Measurements from ENCODE around the gene ALG3.

The ALG3 gene

DNA sequence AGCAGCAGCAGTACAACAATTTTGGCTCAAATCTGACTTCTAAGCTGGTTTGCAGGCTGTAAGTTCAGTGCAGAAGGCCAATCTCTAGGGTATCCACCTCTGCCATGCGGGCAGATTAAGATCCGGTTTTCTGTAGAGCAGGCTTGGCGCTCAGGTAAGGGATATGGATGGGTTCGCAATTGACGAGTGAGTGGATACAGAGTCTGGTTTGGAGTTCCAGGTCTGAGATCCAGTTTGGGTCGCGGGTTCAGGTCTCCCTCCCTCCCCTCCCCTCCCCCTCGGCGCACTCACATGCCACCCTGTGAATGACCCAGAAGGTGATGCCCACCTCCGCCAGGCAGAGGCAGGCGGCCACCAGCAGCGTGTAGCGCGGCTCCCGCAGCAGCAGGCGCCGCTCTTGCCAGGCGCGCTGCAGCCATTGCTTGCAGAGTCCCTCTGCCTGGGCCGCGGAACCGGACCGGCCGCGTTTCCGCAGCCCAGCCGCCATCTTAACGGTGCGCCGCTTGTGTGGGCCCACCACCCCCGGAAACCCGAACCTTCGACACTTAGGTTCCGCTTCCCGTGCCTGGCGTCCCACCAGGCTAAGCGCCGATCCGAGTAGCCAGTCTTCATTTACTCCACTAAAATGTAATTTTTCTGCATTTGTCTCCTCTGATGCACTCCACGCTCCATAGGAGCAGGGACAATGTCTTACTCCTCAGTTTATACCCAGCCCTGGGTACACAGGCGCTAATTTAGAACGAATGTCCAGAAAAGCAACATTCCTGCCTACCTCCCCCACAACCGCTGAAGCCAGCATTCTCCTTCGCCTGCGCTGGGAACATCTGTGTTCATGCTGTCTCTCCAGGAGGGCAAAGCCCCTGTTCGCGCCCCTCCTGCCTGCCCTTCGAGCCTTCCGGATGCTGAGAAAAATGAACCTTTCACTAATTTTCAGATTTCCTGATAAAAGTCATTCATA is at the start of gene ALG3:
TSS of gene ALG3 (minus strand) at position 509 of the 958 bp plus-strand sequence. CDS start at position 487, 22 bp downstream.
- H3K27ac ChIP-seq, result peak within 1 kb of the TSS; percentile 98

DNA sequence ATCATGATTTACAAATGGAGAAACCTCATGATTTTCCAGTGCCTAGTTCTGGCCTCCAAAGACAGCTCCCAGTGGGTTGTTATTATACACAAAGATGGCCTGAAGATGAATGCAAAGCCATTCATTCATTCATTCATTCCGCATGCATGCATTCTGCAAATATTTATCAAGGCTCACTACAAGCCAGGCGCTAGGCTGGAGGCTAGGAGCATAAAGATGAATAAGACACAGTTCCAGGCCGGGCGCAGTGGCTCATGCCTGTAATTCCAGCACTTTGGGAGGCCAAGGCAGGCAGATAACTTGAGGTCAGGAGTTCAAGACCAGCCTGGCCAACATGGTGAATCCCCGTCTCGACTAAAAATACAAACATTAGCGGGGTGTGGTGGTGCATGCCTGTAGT is 47.9 kb upstream of the ALG3 start:
- TF ChIP-seq ZFX (IDR thresholded peaks at IDR 0.05), result no peak
- TF ChIP-seq, protein P1, sequence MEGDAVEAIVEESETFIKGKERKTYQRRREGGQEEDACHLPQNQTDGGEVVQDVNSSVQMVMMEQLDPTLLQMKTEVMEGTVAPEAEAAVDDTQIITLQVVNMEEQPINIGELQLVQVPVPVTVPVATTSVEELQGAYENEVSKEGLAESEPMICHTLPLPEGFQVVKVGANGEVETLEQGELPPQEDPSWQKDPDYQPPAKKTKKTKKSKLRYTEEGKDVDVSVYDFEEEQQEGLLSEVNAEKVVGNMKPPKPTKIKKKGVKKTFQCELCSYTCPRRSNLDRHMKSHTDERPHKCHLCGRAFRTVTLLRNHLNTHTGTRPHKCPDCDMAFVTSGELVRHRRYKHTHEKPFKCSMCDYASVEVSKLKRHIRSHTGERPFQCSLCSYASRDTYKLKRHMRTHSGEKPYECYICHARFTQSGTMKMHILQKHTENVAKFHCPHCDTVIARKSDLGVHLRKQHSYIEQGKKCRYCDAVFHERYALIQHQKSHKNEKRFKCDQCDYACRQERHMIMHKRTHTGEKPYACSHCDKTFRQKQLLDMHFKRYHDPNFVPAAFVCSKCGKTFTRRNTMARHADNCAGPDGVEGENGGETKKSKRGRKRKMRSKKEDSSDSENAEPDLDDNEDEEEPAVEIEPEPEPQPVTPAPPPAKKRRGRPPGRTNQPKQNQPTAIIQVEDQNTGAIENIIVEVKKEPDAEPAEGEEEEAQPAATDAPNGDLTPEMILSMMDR (conservative IDR thresholded peaks at IDR 0.05), result no peak

More for the DNA sequence above, at the start of gene ALG3:
- peak; percentile 81; the same call in 1 of the 2 replicates for TF ChIP-seq ZFX (IDR thresholded peaks at IDR 0.05)
- TF ChIP-seq, protein P1 (conservative IDR thresholded peaks at IDR 0.05), result no peak

DNA sequence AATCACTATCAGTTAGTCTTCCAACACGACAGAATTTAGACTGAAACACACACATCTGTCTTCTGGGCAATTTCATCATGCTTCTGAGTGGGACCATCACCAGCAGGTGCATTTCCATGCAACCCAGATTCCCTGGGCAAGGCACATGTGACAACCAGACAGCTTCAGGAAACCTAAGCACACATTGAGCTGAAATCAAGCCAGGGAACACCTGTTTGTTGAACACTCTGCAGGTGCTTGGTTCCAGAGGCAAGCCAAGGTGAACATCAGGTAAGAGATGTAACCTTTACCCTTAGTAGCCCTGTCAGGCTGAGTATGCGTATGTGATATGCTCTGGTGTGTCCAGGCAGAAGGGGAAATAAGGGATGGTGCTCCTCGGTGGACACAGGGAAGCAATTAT is 47.0 kb upstream of the ALG3 start:
- TF ChIP-seq, protein P1 (conservative IDR thresholded peaks at IDR 0.05), result no peak
- no peak for TF ChIP-seq ZFX (IDR thresholded peaks at IDR 0.05)
- H3K27ac ChIP-seq, result no peak overlapping the region

More for the DNA sequence above, 47.9 kb upstream of the ALG3 start:
- H3K27ac ChIP-seq, result no peak overlapping the region

GRCh38 chr3:184291738-184292445 is 43.1 kb upstream of the ALG3 start:
- no peak overlapping the region for H3K27ac ChIP-seq
- no peak for TF ChIP-seq ZFX (IDR thresholded peaks at IDR 0.05)
- TF ChIP-seq, protein P1 (conservative IDR thresholded peaks at IDR 0.05), result no peak

DNA sequence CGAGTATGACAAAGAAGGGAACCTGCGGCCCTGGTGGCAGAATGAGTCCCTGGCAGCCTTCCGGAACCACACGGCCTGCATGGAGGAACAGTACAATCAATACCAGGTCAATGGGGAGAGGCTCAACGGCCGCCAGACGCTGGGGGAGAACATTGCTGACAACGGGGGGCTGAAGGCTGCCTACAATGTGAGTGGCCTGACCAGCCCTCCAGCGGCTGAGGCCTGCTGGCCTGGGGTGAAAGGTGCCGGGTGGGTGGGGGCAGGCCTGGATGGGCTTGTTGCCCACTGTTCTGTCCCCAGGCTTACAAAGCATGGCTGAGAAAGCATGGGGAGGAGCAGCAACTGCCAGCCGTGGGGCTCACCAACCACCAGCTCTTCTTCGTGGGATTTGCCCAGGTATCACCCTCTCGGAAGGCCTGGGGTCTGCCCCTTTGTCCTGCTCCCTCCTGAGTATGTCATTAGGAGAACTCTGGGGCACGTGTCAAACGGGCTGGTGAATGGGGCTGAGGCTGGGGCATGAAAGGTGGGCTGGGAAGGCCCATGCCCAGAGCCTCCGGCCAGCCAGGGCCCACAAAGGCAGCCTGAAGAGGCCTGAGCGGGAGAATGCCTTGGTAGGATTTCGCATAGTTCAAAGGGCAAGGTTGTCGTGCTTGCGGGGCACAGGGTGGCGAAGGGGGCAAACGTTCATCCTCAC is 42.4 kb upstream of the ALG3 start:
- no peak overlapping the region for H3K27ac ChIP-seq
- TF ChIP-seq, protein P1 (conservative IDR thresholded peaks at IDR 0.05), result no peak
- no peak for TF ChIP-seq ZFX (IDR thresholded peaks at IDR 0.05)

GRCh38 chr3:184290331-184290730 is 41.6 kb upstream of the ALG3 start:
- no peak for TF ChIP-seq ZFX (IDR thresholded peaks at IDR 0.05)
- TF ChIP-seq, protein P1 (conservative IDR thresholded peaks at IDR 0.05), result no peak
- H3K27ac ChIP-seq, result no peak overlapping the region

All from C4-2B (cell line).